Body of pancreas (tissue), 4 donors: ENCODE data around the gene UMODL1. TPM values are rescaled to one million over a fixed set of nuclear protein-coding genes. Genes with fewer than 3 reads are reported as not detected.

ENCODE experiments used
- ATAC-seq: fragments of 150-250 bp; one replicate; pipeline ENCODE4 v1.9.1; 2016
- DNase-seq, 4 donors: peaks; one replicate each; pipeline ENCODE4 v3.0.0-alpha.2; 2019
- H3K27ac ChIP-seq, 4 donors: fragments of 200-600 bp; sonication (generic); 1 replicate in 3 of 4; 2 replicates in 1 of 4; pipeline versions ENCODE4 v1.5.1 to v1.6.1; 2016 to 2019; ENCODE audit warnings: mild to moderate bottlenecking in 1 of 4, mixed read lengths in 1 of 4, moderate library complexity in 1 of 4
- H3K27me3 ChIP-seq, 2 donors: fragments of 200-600 bp; sonication (generic); one replicate each; pipeline ENCODE4 v1.6.0; 2016; ENCODE audit warnings: mild to moderate bottlenecking in 1 of 2
- H3K36me3 ChIP-seq, 2 donors: fragments of 200-600 bp; sonication (generic); replicated peaks in 1 of 2; 2 replicates each; pipeline ENCODE4 v1.5.1; 2016; ENCODE audit warnings: low read depth in 2 of 2; ENCODE audit not compliant: insufficient read depth in 1 of 2
- H3K4me1 ChIP-seq: fragments of 200-600 bp; sonication (generic); one replicate; pipeline ENCODE4 v1.6.0; 2016
- H3K4me3 ChIP-seq, 2 donors: fragments of 200-600 bp; sonication (generic); 1 replicate in 1 of 2; 2 replicates in 1 of 2; pipeline ENCODE4 v1.5.1; 2016 to 2019
- H3K9me3 ChIP-seq, 3 donors: fragments of 200-600 bp; sonication (generic); 1 replicate in 2 of 3; 2 replicates in 1 of 3; pipeline ENCODE4 v1.5.1; 2016
- POLR2A ChIP-seq, 3 donors: fragments of 450-650 bp; IDR thresholded peaks; one replicate each; pipeline ENCODE4 v1.6.1; 2016; ENCODE audit warnings: antibody characterized with exemption in 3 of 3, mild to moderate bottlenecking in 2 of 3
- WGBS, 2 donors: methylation state at CpG; one replicate each; pipeline ENCODE4 v1.1.5; 2017; 5-methylcytosine and 5-hydroxymethylcytosine counted together
- intact Hi-C: fragments of 100-400 bp; cut with DNase I; formaldehyde crosslinking; loops from one replicate; pipeline ENCODE4 v1.15.1; 2023
- total RNA-seq, 2 donors: library from RNA; depleted of rRNA; stranded (reverse); fragments of >200 nt; gene quantifications; one replicate each; pipeline ENCODE4 v1.1.0, GENCODE V29; 2016
- TF ChIP-seq, protein P1 (sequence below), 7 experiments: fragments of 450-650 bp in 4 of 7; fragments of 200-600 bp in 3 of 7; sonication (generic) in 3 of 7; IDR thresholded peaks; one replicate each; pipeline ENCODE4 v1.5.1; 2016 to 2019; ENCODE audit warnings: antibody characterized with exemption in 7 of 7

Gene UMODL1
- total RNA-seq, 2 donors from 2014 or later: not detected

DNA sequence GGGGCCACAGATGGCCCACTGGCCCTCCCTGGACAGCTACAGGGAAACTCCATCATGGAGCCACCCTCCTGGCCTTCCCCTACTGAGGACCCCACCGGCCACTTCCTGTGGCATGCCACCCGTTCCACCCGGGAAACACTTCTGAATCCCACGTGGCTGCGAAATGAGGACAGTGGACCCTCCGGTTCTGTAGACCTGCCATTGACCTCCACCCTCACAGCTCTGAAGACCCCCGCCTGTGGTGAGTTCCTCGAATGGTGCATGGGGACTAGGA, 40.3 kb downstream of the UMODL1 start:
- intact Hi-C loops: loop anchor here (10.0 kb wide), 1 partner anchor 507 kb away; no protein-coding TSS in a partner anchor
- DNase-seq: no peak

DNA sequence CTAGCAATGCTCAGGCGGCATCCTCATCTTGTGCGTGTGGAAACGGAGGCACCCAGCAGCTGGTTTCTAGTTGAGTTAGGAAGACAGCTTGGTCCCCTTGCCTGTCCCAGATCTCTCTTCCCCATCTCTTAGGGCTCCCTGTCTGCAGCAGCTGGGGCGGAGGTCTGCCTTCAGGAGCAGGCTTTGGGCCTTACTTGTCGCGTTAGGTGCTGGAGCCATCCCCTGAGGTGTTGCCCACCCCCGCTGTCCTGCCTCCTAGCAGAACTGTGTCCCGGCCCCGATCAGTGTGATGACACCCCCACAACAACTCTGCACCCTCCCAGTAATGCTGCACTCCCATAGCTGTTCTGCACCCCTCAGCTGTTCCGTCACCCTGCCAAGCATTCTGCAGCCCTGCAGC, 40.7 kb downstream of the UMODL1 start:
- no peak overlapping the region for H3K27ac ChIP-seq
- H3K9me3 ChIP-seq: no peaks in the 10 kb centered on the region
- no peak for DNase-seq
- no peak for TF ChIP-seq POLR2A (IDR thresholded peaks at IDR 0.05)
- TF ChIP-seq, protein P1, sequence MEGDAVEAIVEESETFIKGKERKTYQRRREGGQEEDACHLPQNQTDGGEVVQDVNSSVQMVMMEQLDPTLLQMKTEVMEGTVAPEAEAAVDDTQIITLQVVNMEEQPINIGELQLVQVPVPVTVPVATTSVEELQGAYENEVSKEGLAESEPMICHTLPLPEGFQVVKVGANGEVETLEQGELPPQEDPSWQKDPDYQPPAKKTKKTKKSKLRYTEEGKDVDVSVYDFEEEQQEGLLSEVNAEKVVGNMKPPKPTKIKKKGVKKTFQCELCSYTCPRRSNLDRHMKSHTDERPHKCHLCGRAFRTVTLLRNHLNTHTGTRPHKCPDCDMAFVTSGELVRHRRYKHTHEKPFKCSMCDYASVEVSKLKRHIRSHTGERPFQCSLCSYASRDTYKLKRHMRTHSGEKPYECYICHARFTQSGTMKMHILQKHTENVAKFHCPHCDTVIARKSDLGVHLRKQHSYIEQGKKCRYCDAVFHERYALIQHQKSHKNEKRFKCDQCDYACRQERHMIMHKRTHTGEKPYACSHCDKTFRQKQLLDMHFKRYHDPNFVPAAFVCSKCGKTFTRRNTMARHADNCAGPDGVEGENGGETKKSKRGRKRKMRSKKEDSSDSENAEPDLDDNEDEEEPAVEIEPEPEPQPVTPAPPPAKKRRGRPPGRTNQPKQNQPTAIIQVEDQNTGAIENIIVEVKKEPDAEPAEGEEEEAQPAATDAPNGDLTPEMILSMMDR (IDR thresholded peaks at IDR 0.05): no peak
- H3K27me3 ChIP-seq: no peaks in the 10 kb centered on the region
- H3K36me3 ChIP-seq: no peaks in the 10 kb centered on the region
- no peak for ATAC-seq
- intact Hi-C loops: loop anchor here (10.0 kb wide), 1 partner anchor 507 kb away; no protein-coding TSS in a partner anchor
- WGBS, 2 donors: 88 to 90% methylated on average over 10 of the region's 10 CpGs
- H3K4me1 ChIP-seq: peaks cover 6% of the 10 kb centered on the region
- no peak overlapping the region for H3K4me3 ChIP-seq

More for the DNA sequence above, 40.3 kb downstream of the UMODL1 start:
- no peak for ATAC-seq
- peaks cover 6% of the 10 kb centered on the region for H3K4me1 ChIP-seq
- no peaks in the 10 kb centered on the region for H3K9me3 ChIP-seq
- no peaks in the 10 kb centered on the region for H3K27me3 ChIP-seq
- WGBS, 2 donors: 78 to 82% methylated on average over 8 of the region's 8 CpGs
- no peak overlapping the region for H3K27ac ChIP-seq
- H3K36me3 ChIP-seq: no peaks in the 10 kb centered on the region
- no peak for TF ChIP-seq POLR2A (IDR thresholded peaks at IDR 0.05)
- TF ChIP-seq, protein P1 (IDR thresholded peaks at IDR 0.05): no peak
- no peak overlapping the region for H3K4me3 ChIP-seq

DNA sequence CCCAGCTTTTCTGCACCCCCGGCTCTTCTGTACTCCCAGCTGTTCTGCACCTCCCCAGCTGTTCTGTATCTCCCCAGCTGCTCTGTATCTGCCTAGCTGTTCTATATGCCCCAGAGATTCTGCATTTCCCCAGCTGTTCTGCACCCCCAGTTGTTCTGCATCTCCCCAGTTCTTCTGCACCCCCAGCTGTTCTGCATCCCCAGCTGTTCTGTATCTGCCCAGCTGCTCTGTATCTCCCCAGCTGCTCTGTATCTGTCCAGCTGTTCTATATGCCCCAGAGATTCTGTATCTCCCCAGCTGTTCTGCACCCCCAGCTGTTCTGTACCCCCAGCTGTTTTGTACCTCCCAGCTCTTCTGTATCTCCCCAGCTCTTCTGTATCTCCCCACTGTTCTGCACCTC, 41.1 kb downstream of the UMODL1 start:
- Histone ChIP-seq H3K9me3 (no peaks in the 10 kb centered on the region), H3K4me3 (no peak overlapping the region), H3K27me3 (no peaks in the 10 kb centered on the region), H3K36me3 (no peaks in the 10 kb centered on the region), H3K27ac (no peak overlapping the region), H3K4me1 (peaks cover 9% of the 10 kb centered on the region)
- 45 to 79% methylated on average over 1 of the region's 1 CpG for WGBS, 2 donors
- DNase-seq: no peak
- intact Hi-C loops: loop anchor here (10.0 kb wide), 1 partner anchor 507 kb away; no protein-coding TSS in a partner anchor
- no peak for ATAC-seq
- TF ChIP-seq POLR2A (IDR thresholded peaks at IDR 0.05): no peak

DNA sequence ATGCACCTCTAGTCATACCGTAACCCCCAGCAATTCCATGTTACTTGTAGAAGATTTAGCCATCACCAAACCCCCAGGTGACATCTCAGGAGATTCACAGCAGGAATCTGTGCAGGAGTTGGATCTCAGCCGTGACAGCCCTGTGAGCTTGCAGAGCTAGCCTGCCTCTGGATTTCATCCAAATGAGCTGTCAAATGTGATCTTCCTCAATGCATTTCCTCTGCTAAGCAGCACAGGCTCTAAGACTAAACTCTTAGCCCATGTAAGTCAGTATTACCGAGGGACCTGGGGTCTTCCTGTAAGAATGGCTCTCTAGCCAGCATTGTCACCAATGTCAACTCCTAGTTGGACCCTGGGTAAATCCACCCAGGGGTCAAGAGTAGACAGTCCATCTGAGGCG, 41.7 kb downstream of the UMODL1 start:
- Histone ChIP-seq H3K27me3 (no peaks in the 10 kb centered on the region), H3K4me3 (no peak overlapping the region), H3K9me3 (no peaks in the 10 kb centered on the region), H3K27ac (no peak overlapping the region), H3K4me1 (peaks cover 7% of the 10 kb centered on the region), H3K36me3 (no peaks in the 10 kb centered on the region)
- no peak for TF ChIP-seq POLR2A (IDR thresholded peaks at IDR 0.05)
- TF ChIP-seq, protein P1 (IDR thresholded peaks at IDR 0.05): no peak
- WGBS, 2 donors: 62 to 65% methylated on average over 4 of the region's 4 CpGs
- DNase-seq: no peak
- intact Hi-C loops: loop anchor here (10.0 kb wide), 1 partner anchor 508 kb away; no protein-coding TSS in a partner anchor
- ATAC-seq: no peak

DNA sequence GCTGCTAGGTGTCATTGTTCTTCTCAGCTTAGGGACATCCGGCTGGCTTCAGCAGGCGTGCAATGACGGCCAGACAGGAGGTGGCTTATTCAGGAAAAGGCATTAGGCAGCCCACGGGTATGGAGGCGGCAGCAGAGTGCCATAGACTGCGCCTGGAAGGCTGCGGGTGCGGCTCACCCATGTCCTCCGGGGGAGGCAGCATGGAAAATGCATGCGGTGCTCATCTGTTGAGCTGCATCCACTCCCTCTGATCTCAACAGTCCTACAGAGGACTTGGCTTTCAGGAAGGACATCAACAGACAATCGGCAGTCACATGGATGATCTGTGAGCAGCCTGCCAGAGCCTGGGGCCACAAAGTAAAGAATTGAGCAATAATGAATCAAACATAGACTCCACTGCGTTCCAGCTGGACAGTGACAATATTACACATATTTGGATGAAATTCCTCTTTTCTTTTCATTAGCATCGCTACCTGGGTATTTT, 42.9 kb downstream of the UMODL1 start:
- WGBS, 2 donors: 67 to 71% methylated on average over 11 to 13 of the region's 13 CpGs
- no peak overlapping the region for H3K27ac ChIP-seq
- no peaks in the 10 kb centered on the region for H3K27me3 ChIP-seq
- DNase-seq (peak in 1 of 4 donors; percentile 36), ATAC-seq (no peak)
- no peaks in the 10 kb centered on the region for H3K9me3 ChIP-seq
- intact Hi-C loops: loop anchor here (10.0 kb wide), 1 partner anchor 509 kb away; no protein-coding TSS in a partner anchor
- TF ChIP-seq, protein P1 (IDR thresholded peaks at IDR 0.05): peak in 1 of 7 experiments; percentile 5
- no peak for TF ChIP-seq POLR2A (IDR thresholded peaks at IDR 0.05)
- H3K4me3 ChIP-seq: no peak overlapping the region
- H3K36me3 ChIP-seq: no peaks in the 10 kb centered on the region
- H3K4me1 ChIP-seq: peaks cover 4% of the 10 kb centered on the region
